Panc1 (cell line): ENCODE results near the gene CDH16.
"Not testable (repeated sequence)": the region's sequence is repeated elsewhere in the genome, so short reads cannot be mapped to it uniquely, and the experiment has no call there.

Experiments used
- CTCF ChIP-seq: fragments of 450-650 bp; IDR thresholded peaks from 2 replicates; pipeline ENCODE4 v1.5.1; 2017; ENCODE audit warnings: mild to moderate bottlenecking
- POLR2AphosphoS5 ChIP-seq: IDR thresholded peaks from 2 replicates; pipeline ENCODE4 v1.6.1; 2012; ENCODE audit warnings: mild to moderate bottlenecking, low read depth, low read length, moderate library complexity
- TCF7L2 ChIP-seq: IDR thresholded peaks from 2 replicates; pipeline ENCODE4 v1.6.1; 2011; ENCODE audit warnings: mild to moderate bottlenecking, low read depth, low read length, inconsistent platforms
- TF ChIP-seq, protein P1 (sequence below), 2 experiments: IDR thresholded peaks; 2 replicates each; pipeline ENCODE4 v1.6.1; 2011 to 2012; ENCODE audit warnings: low read depth in 2 of 2, control low read depth in 1 of 2, low read length in 1 of 2, mild to moderate bottlenecking in 1 of 2, moderate library complexity in 1 of 2; ENCODE audit not compliant: insufficient read depth in 1 of 2

DNA sequence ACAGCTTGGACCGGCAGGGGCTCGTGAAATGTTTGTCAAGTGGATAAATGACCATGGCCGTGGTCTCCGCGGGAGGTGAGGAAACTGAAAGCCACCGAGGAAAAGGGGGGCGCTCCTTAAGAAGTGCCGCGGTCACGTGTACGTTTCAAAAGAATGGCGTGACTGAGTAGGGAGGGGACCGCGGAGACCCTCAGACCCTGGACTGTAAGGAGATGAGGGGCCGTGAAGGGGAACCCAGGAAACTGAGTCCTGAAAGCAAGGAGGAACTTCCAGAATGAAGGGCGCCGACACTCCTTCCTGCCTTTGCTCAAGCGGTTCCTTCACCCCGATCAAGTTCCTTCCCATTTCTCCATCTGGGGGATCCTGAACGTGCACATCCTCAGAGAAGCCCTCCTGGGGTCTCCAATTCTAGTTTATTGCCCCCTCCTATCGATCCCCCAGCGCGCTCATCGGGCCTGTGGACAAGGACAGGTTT, 16.2 kb upstream of the CDH16 start:
- not testable (repeated sequence) for TF ChIP-seq CTCF, POLR2AphosphoS5
- peak; percentile 47 for TF ChIP-seq TCF7L2
- TF ChIP-seq, protein P1, sequence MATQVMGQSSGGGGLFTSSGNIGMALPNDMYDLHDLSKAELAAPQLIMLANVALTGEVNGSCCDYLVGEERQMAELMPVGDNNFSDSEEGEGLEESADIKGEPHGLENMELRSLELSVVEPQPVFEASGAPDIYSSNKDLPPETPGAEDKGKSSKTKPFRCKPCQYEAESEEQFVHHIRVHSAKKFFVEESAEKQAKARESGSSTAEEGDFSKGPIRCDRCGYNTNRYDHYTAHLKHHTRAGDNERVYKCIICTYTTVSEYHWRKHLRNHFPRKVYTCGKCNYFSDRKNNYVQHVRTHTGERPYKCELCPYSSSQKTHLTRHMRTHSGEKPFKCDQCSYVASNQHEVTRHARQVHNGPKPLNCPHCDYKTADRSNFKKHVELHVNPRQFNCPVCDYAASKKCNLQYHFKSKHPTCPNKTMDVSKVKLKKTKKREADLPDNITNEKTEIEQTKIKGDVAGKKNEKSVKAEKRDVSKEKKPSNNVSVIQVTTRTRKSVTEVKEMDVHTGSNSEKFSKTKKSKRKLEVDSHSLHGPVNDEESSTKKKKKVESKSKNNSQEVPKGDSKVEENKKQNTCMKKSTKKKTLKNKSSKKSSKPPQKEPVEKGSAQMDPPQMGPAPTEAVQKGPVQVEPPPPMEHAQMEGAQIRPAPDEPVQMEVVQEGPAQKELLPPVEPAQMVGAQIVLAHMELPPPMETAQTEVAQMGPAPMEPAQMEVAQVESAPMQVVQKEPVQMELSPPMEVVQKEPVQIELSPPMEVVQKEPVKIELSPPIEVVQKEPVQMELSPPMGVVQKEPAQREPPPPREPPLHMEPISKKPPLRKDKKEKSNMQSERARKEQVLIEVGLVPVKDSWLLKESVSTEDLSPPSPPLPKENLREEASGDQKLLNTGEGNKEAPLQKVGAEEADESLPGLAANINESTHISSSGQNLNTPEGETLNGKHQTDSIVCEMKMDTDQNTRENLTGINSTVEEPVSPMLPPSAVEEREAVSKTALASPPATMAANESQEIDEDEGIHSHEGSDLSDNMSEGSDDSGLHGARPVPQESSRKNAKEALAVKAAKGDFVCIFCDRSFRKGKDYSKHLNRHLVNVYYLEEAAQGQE (IDR thresholded peaks at IDR 0.05; ENCODE audit: insufficient read depth in 1 of 2, low read depth in 2 of 2, low read length in 1 of 2) = not testable (repeated sequence)
